ENCODE results near the gene PATJ.

- no peak for TF ChIP-seq CTCF (IDR thresholded peaks at IDR 0.05; ENCODE audit: poor library complexity)
- TF ChIP-seq EZH2 (IDR thresholded peaks at IDR 0.05; ENCODE audit: borderline replicate concordance), result no peak
- TF ChIP-seq EZH2phosphoT487 (IDR thresholded peaks at IDR 0.05; ENCODE audit: low read depth, severe bottlenecking, unreplicated experiment), result no peak
Measured at GRCh38 chr1:62093261-62093660, 351.0 kb downstream of the PATJ start.

Measured in hepatocyte (in vitro differentiated cells).